Activated naive CD4-positive, alpha-beta T cell treated with anti-CD3 and anti-CD28 coated beads for 36 hours (primary cell): ENCODE data around the gene SORCS1. TPM values are rescaled to one million over a fixed set of nuclear protein-coding genes. Genes with fewer than 3 reads are reported as not detected.

ENCODE experiments used
- CTCF ChIA-PET: fragments of 350-600 bp; sonication (Branson Sonifier 250); formaldehyde crosslinking; loops from one replicate; lab custom pipeline; 2021; ENCODE audit warnings: antibody characterized with exemption; lab: Charles Lee
- DNase-seq: peaks from one replicate; pipeline ENCODE4 v3.0.0-alpha.2; 2020
- H3K27ac Mint-ChIP-seq: one replicate; pipeline ENCODE4 v1.8.0; 2021; ENCODE audit warnings: mild to moderate bottlenecking, mixed read lengths
- H3K27me3 Mint-ChIP-seq: one replicate; pipeline ENCODE4 v1.8.0; 2021; ENCODE audit warnings: low read depth, mixed read lengths
- H3K36me3 Mint-ChIP-seq: one replicate; pipeline ENCODE4 v1.8.0; 2021; ENCODE audit warnings: low read depth, mixed read lengths
- H3K4me1 Mint-ChIP-seq: one replicate; pipeline ENCODE4 v1.8.0; 2021; ENCODE audit warnings: low read depth, mixed read lengths
- H3K4me3 Mint-ChIP-seq: one replicate; pipeline ENCODE4 v1.8.0; 2021; ENCODE audit warnings: mild to moderate bottlenecking, moderate library complexity, mixed read lengths
- H3K9me3 Mint-ChIP-seq: one replicate; pipeline ENCODE4 v1.8.0; 2021; ENCODE audit warnings: mixed read lengths
- intact Hi-C: fragments of 100-400 bp; cut with micrococcal nuclease; formaldehyde crosslinking; loops from one replicate; pipeline ENCODE4 v1.15.1; 2023
- total RNA-seq, 2 experiments: library from RNA; stranded (reverse); gene quantifications; one replicate each; pipeline ENCODE4 v1.2.3, GENCODE V29; 2021

SORCS1 gene
- not detected for total RNA-seq

DNA sequence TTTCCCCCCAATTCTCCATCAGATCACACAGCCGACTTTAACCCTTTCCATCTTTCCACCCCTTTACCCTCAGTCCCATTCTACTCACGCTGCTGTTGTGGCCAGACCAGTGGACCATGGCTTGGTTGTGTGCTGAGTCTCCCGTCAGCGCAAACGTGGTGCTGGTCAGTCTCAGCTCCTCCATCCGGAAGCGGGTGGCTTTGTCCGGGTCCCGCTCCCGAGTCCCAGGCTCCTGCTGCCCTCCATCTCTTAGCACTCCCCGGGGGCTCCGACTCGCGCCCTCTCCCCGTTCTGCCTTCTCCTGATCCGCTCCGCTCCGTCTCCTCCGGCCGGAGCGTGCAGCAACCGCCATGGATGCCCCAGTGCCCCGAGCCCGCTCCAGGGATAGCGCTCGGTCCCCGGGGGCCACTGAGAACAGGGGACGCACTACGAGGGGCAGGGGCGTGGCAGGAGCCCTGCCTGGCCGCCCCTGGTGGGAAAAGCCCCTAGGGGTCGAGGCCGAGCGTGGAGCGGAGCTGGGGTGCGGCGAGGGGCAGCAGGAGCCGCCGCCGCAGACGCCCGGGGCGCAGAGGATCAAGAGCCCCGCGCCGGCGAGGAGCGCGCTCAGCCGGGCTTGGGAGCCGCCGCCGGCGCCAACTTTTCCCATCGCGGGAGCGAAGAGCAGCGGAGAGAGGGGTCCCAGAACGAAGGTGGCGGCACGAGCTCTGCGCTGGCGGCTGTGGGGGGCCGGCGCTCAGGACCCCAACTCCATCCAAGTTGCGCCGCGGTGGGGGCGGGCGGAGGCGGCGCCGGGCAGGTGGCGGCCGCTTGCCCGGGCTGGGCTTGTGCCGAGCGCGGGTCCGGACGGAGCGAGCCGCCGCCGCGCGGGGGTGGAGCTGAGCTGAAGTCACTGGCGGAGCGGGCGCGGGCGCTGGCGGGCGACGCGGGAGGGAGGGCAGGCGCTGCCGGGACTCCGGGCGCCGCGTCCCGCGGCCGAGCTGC, at the start of gene SORCS1:
TSS of gene SORCS1 (minus strand) at position 826 of the 981 bp plus-strand sequence.
- H3K4me3 Mint-ChIP-seq: no peak within 1 kb of the TSS

DNA sequence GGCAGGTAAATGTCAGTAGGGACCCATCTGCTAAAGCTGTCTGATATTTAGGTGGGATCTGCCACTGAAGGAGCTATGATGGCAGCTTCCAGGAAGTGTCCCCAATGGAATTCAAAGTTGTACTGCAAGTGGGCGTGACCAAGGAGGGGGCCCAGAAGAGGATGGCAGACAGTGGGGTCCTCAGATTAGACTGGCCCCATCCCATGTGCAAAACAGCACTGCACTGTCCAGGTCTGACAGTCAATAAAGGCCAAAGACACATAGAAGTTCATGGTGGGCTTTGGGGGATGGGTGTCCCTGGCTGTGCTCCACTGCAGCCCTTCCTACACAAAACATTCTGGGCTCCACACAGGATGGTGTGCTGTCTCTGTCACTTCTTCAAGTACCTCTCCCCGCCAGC, 49.8 kb upstream of the SORCS1 start:
- CTCF ChIA-PET: no interaction called here
- intact Hi-C loops: no loop called here
- no peaks in the 10 kb centered on the region for H3K36me3 Mint-ChIP-seq
- H3K27ac Mint-ChIP-seq: no peak overlapping the region
- H3K27me3 Mint-ChIP-seq: no peaks in the 10 kb centered on the region
- no peak overlapping the region for H3K4me3 Mint-ChIP-seq
- H3K9me3 Mint-ChIP-seq: peaks cover 9% of the 10 kb centered on the region
- H3K4me1 Mint-ChIP-seq: no peaks in the 10 kb centered on the region
- no peak for DNase-seq

More for the DNA sequence above, at the start of gene SORCS1:
- peaks cover 2% of the 10 kb centered on the region for H3K9me3 Mint-ChIP-seq
- no peak within 1 kb of the TSS for H3K27ac Mint-ChIP-seq
- CTCF ChIA-PET: no interaction called here
- peaks cover 2% of the 10 kb centered on the region for H3K36me3 Mint-ChIP-seq
- intact Hi-C loops: no loop called here
- DNase-seq: no peak
- peaks cover 2% of the 10 kb centered on the region for H3K4me1 Mint-ChIP-seq
- peaks cover 42% of the 10 kb centered on the region for H3K27me3 Mint-ChIP-seq

DNA sequence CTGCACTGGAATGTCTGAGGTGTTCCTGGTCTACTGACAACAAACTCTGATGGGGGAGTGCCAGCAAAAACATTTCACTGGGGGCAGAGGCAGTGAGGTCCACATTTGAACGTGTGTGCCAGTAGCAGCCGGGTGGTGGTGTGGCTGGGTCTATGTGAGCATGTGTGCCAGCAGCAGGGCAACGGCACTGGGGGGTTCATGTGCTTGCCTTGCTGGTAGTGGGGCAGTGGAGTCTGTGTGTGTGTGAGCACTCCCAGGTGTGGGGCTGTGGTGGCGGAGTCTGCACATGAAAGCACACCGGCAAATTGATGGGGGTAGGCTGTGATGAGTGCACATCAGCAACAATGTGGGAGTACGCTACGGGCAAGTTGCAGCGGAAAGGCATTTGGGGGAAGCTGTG, 49.4 kb upstream of the SORCS1 start:
- intact Hi-C loops: no loop called here
- H3K27ac Mint-ChIP-seq: no peak overlapping the region
- H3K4me1 Mint-ChIP-seq: no peaks in the 10 kb centered on the region
- H3K9me3 Mint-ChIP-seq: peaks cover 9% of the 10 kb centered on the region
- H3K36me3 Mint-ChIP-seq: no peaks in the 10 kb centered on the region
- CTCF ChIA-PET: no interaction called here
- no peaks in the 10 kb centered on the region for H3K27me3 Mint-ChIP-seq
- no peak for DNase-seq
- H3K4me3 Mint-ChIP-seq: no peak overlapping the region

DNA sequence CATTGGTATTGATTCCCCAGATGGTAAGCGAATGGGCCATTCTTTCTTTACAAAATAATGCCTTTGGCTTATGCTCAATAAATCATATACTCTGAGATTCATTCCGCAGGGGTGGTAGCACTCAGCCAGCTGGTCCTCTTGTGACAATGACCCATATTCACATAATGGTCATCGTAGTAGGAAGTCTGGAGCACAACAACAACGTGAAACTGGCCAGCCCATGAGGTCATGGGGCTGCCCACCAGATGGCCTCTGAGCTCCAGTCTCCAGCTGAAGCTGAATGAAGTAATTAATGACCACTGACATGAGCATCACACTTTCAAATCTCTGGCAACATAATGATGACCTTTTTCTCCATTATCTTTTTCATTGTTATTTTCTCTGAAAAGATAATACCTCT, 42.3 kb upstream of the SORCS1 start:
- DNase-seq: no peak
- intact Hi-C loops: no loop called here
- CTCF ChIA-PET: no interaction called here
- H3K27me3 Mint-ChIP-seq: no peaks in the 10 kb centered on the region
- peaks cover 6% of the 10 kb centered on the region for H3K9me3 Mint-ChIP-seq
- no peak overlapping the region for H3K27ac Mint-ChIP-seq
- H3K4me1 Mint-ChIP-seq: no peaks in the 10 kb centered on the region
- no peaks in the 10 kb centered on the region for H3K36me3 Mint-ChIP-seq
- no peak overlapping the region for H3K4me3 Mint-ChIP-seq

DNA sequence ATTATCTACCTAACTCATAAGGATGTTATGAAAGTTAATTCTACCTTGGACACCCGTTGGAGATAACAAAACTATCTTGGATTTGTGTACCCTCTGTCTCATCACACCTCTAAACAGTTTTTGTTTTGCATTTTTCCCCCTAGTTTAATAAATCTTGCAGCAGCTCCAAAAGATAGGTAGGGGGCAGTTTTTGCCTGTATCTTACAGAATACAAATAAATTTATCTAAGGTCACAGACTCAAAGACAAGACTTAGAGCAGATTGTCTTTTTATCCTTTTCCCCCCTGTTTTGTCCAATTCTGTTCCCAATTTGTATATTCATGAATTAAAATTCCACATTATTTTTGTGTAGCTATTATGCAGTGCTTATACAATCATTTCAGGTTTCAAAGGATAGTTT, 5.0 kb upstream of the SORCS1 start:
- CTCF ChIA-PET: no interaction called here
- DNase-seq: no peak
- intact Hi-C loops: no loop called here
- H3K4me3 Mint-ChIP-seq: no peak overlapping the region
- no peak overlapping the region for H3K27ac Mint-ChIP-seq
- H3K27me3 Mint-ChIP-seq: peaks cover 19% of the 10 kb centered on the region
- H3K4me1 Mint-ChIP-seq: peaks cover 2% of the 10 kb centered on the region
- peaks cover 2% of the 10 kb centered on the region for H3K9me3 Mint-ChIP-seq
- peaks cover 2% of the 10 kb centered on the region for H3K36me3 Mint-ChIP-seq

DNA sequence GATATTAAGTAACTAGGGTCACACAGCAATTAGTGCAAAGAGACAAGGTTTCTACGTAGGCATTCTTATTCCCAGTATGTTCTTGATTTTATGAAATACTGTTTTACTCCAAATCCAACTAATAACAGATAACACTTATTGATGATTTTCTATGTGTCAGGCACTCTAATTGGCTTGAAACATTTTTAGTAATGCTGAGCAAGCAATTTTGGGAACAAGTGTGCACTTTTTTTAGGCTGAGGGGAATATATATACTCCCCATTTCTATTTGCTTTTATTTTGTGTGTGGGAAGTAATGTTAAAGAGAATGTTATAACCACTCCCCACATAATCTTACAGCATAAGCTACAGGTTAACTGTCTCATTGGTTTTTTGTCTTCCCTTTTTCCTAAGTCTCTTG, 4.2 kb upstream of the SORCS1 start:
- CTCF ChIA-PET: no interaction called here
- H3K36me3 Mint-ChIP-seq: peaks cover 2% of the 10 kb centered on the region
- intact Hi-C loops: no loop called here
- peaks cover 2% of the 10 kb centered on the region for H3K4me1 Mint-ChIP-seq
- DNase-seq: no peak
- no peak overlapping the region for H3K27ac Mint-ChIP-seq
- no peak overlapping the region for H3K4me3 Mint-ChIP-seq
- H3K9me3 Mint-ChIP-seq: peaks cover 2% of the 10 kb centered on the region
- peaks cover 22% of the 10 kb centered on the region for H3K27me3 Mint-ChIP-seq

DNA sequence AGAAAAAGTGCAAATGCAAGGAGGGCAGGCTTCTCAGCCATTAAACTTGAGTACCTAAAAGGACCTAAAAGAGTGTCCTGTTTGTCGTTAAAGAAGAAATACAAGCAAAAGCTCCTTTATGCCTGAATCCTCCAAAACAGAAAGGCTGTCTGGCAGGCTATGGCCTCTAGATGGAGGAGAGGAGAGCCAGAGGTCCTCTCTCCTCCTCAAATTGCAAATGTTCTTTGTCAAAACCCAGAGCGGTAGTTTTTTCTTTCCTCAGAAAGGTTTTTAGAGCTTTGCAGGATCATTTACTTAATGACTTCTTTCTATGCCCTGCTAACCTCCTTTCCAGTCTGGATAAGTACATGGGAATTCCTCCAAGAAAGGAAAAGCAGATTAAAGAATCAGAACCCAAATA, 1.9 kb upstream of the SORCS1 start:
- Mint-ChIP-seq H3K4me3 (no peak overlapping the region), H3K4me1 (peaks cover 2% of the 10 kb centered on the region), H3K27ac (no peak overlapping the region), H3K9me3 (peaks cover 2% of the 10 kb centered on the region), H3K36me3 (peaks cover 2% of the 10 kb centered on the region), H3K27me3 (peaks cover 37% of the 10 kb centered on the region)
- no peak for DNase-seq
- intact Hi-C loops: no loop called here
- CTCF ChIA-PET: no interaction called here

DNA sequence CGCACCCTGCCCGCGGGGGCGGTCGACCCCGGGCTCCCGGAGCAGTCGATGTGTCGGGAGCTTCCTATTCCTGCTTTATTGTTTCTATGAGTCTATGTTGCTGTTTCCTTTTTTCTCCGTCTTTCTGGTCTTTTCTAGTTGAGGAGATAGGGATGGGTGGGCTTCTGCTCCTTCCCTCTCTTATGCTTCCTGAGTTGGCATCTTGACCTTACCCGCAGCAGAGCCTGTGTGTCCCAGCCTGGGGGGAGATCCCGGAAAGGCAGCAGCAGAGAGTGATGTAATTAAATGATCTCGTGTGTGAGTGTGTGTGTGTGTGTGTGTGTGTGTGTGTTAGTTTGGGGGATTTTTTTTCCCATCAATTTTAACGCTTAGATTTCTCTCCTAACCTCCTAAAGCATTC, 486 bp upstream of the SORCS1 start:
- Mint-ChIP-seq H3K4me3 (no peak overlapping the region), H3K9me3 (peaks cover 2% of the 10 kb centered on the region), H3K27me3 (peaks cover 42% of the 10 kb centered on the region), H3K27ac (no peak overlapping the region), H3K36me3 (peaks cover 2% of the 10 kb centered on the region), H3K4me1 (peaks cover 2% of the 10 kb centered on the region)
- CTCF ChIA-PET: no interaction called here
- DNase-seq: no peak
- intact Hi-C loops: no loop called here

DNA sequence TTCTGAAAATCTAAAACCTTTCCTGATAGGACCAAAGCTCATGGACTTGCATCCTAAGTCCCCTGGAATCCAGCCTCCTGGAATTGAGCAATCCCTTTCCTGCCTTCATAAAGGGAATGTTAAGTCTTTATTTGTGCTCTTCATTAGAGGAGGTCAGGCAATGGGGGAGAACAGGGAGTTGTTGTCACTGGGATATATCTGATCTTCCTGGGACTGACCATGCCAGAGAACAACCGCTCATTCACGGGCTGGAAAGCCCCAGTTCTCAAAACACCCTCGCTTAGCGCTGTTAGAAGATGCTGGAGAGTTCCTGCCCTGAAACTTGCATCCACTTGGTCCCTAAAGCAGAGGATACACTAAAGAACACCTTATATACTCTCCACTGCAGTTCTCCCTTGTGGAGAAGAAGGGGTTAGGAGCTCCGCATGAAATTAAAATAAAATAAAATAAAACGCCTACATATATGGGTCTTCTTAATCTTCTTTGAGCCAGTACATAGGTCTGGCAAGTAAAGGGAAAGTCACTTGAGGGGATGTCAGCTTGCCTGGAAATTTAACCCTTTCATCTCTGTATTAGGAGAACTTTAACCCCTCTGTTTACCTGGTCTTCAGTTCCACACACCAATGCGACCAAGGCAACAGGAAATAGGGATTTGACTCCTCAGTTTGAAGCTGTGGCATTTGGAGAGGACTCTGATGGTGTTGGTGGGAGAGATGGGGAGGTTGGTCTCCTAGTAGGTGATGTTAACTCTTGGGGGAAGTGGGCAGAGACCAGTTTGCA, 1.2 kb downstream of the SORCS1 start:
- Mint-ChIP-seq H3K9me3 (peaks cover 4% of the 10 kb centered on the region), H3K36me3 (peaks cover 2% of the 10 kb centered on the region), H3K27ac (no peak overlapping the region), H3K4me3 (no peak overlapping the region), H3K4me1 (peaks cover 2% of the 10 kb centered on the region), H3K27me3 (peaks cover 42% of the 10 kb centered on the region)
- no peak for DNase-seq
- CTCF ChIA-PET: no interaction called here
- intact Hi-C loops: no loop called here

DNA sequence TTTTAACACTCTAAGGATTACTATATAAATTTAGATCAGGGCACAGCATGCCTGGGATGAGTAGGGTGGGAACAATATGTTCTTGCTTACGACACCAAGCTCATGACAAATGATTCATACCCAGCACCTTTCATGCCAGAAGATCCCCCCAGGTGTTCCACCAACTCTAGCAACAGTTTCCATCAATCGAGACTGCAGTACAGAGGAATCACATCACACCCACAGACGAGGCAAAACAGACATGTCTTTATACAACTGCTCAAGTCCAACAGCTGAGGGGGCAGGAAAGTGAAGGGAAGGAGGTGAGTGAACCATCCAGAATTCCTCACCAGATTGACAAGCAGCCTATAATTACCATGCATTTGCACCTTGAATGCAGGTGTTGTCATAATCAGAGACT, 3.6 kb downstream of the SORCS1 start:
- H3K27me3 Mint-ChIP-seq: peaks cover 31% of the 10 kb centered on the region
- no peak overlapping the region for H3K27ac Mint-ChIP-seq
- peaks cover 2% of the 10 kb centered on the region for H3K36me3 Mint-ChIP-seq
- H3K4me3 Mint-ChIP-seq: no peak overlapping the region
- peaks cover 5% of the 10 kb centered on the region for H3K9me3 Mint-ChIP-seq
- CTCF ChIA-PET: no interaction called here
- DNase-seq: no peak
- H3K4me1 Mint-ChIP-seq: peaks cover 2% of the 10 kb centered on the region
- intact Hi-C loops: no loop called here

DNA sequence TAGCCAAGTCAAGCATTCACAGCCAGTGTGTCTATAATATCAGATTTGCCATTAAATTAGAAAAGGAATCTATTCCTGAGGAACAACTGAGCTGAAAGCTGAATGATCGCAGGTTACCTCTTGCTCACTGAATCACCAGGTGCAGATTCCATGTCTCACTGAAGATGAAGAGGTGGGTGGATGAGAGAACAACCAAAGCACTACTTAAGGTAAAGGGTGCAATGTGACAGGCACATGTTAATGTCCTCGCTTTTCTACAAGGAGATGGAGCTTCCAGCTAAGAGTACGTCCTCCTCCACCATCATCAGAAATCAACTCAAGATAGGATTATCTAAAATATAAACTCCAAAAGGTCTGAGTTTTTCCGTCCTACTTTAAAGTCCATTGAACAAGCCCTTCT, 4.6 kb downstream of the SORCS1 start:
- peaks cover 3% of the 10 kb centered on the region for H3K9me3 Mint-ChIP-seq
- peaks cover 24% of the 10 kb centered on the region for H3K27me3 Mint-ChIP-seq

DNA sequence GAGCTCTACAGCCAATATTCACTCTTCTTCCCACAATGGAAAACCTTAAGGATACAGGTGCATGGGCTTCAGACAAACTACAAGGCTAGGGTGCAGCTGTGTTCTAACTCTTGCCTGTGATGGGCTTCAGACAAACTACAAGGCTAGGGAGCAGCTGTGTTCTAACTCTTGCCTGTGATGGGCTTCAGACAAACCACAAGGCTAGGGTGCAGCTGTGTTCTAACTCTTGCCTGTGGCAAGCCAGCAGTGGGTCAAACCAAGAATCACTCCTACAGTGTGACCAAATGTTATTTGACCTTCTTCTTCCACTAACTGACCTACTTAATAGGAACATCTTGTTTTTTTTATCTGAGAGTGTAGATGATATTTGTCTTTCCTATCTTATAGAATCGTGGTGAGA, 7.4 kb downstream of the SORCS1 start:
- no peak for DNase-seq
- H3K36me3 Mint-ChIP-seq: no peaks in the 10 kb centered on the region
- H3K4me1 Mint-ChIP-seq: no peaks in the 10 kb centered on the region
- H3K4me3 Mint-ChIP-seq: no peak overlapping the region
- H3K27ac Mint-ChIP-seq: no peak overlapping the region
- intact Hi-C loops: no loop called here
- CTCF ChIA-PET: no interaction called here
- H3K27me3 Mint-ChIP-seq: peaks cover 5% of the 10 kb centered on the region
- peaks cover 10% of the 10 kb centered on the region for H3K9me3 Mint-ChIP-seq

More for the DNA sequence above, 4.6 kb downstream of the SORCS1 start:
- CTCF ChIA-PET: no interaction called here
- Mint-ChIP-seq H3K36me3 (peaks cover under 1% of the 10 kb centered on the region), H3K4me1 (no peaks in the 10 kb centered on the region), H3K4me3 (no peak overlapping the region), H3K27ac (no peak overlapping the region)
- intact Hi-C loops: no loop called here
- DNase-seq: no peak
